WTC11 (cell line): Measurements from ENCODE around the gene RHEB. TPM values are rescaled to one million over a fixed set of nuclear protein-coding genes. Genes with fewer than 3 reads are reported as not detected.

Source experiments
- ATAC-seq: fragments of 200-7000 bp; cut with Tn5 transposase; 2 replicates; pipeline ENCODE4 v1.10.0; 2021; ENCODE audit warnings: mild to moderate bottlenecking, moderate library complexity
- CTCF ChIA-PET: fragments of 300-600 bp; sonication (Branson Sonifier 250); formaldehyde crosslinking; loops from one replicate; lab custom pipeline; 2021; ENCODE audit warnings: antibody characterized with exemption; lab: Charles Lee
- POLR2A ChIA-PET: fragments of 350-600 bp; sonication (Branson Sonifier 250); formaldehyde crosslinking; loops from one replicate; lab custom pipeline; 2021; ENCODE audit warnings: antibody characterized with exemption; lab: Charles Lee
- DNase-seq: peaks from one replicate; pipeline ENCODE4 v3.0.0; 2021; ENCODE audit warnings: low spot score
- H3K27ac Mint-ChIP-seq: 2 replicates; pipeline ENCODE4 v1.8.0; 2021; ENCODE audit warnings: mixed read lengths
- H3K27me3 Mint-ChIP-seq: 2 replicates; pipeline ENCODE4 v1.8.0; 2021; ENCODE audit warnings: low read depth, mild to moderate bottlenecking, moderate library complexity, mixed read lengths
- H3K36me3 Mint-ChIP-seq: 2 replicates; pipeline ENCODE4 v1.8.0; 2021; ENCODE audit warnings: mixed read lengths
- H3K4me1 Mint-ChIP-seq: 2 replicates; pipeline ENCODE4 v1.8.0; 2022; ENCODE audit warnings: mixed read lengths
- H3K4me3 Mint-ChIP-seq: 2 replicates; pipeline ENCODE4 v1.8.0; 2021; ENCODE audit warnings: mild to moderate bottlenecking, moderate library complexity, mixed read lengths
- H3K9me3 Mint-ChIP-seq: 2 replicates; pipeline ENCODE4 v1.8.0; 2021; ENCODE audit warnings: mixed read lengths
- AFF4 ChIP-seq: sonication (generic); formaldehyde crosslinking; IDR thresholded peaks from 2 replicates; pipeline ENCODE4 v1.8.1; 2023; ENCODE audit warnings: mild to moderate bottlenecking, missing genetic modification reagents, borderline replicate concordance
- ATF3 ChIP-seq: sonication (generic); formaldehyde crosslinking; conservative IDR thresholded peaks from 2 replicates; pipeline ENCODE4 v1.8.1; 2022; ENCODE audit warnings: mild to moderate bottlenecking, missing genetic modification reagents
- CREB1 ChIP-seq: sonication (generic); formaldehyde crosslinking; IDR thresholded peaks from 2 replicates; pipeline ENCODE4 v1.8.0; 2023; ENCODE audit warnings: mild to moderate bottlenecking, missing genetic modification reagents
- E2F5 ChIP-seq: sonication (generic); formaldehyde crosslinking; IDR thresholded peaks from 2 replicates; pipeline ENCODE4 v1.8.1; 2022; ENCODE audit warnings: mild to moderate bottlenecking, moderate library complexity, missing genetic modification reagents
- EMX1 ChIP-seq: fragments of 250-450 bp; sonication (Bioruptor Pico); IDR thresholded peaks from 2 replicates; pipeline ENCODE4 v1.8.0; 2021; ENCODE audit warnings: mild to moderate bottlenecking
- FOXJ3 ChIP-seq: sonication (generic); formaldehyde crosslinking; IDR thresholded peaks from 2 replicates; pipeline ENCODE4 v1.9.0; 2021; ENCODE audit warnings: missing genetic modification reagents, mild to moderate bottlenecking, borderline replicate concordance
- GABPB1 ChIP-seq: sonication (generic); formaldehyde crosslinking; IDR thresholded peaks from 2 replicates; pipeline ENCODE4 v1.8.1; 2023; ENCODE audit warnings: mild to moderate bottlenecking, missing genetic modification reagents
- IRF1 ChIP-seq: sonication (generic); formaldehyde crosslinking; IDR thresholded peaks from 2 replicates; pipeline ENCODE4 v1.8.0; 2023; ENCODE audit warnings: missing genetic modification reagents
- KAT7 ChIP-seq: sonication (generic); formaldehyde crosslinking; IDR thresholded peaks from 2 replicates; pipeline ENCODE4 v1.8.1; 2023; ENCODE audit warnings: missing genetic modification reagents, mild to moderate bottlenecking, borderline replicate concordance
- MYBL2 ChIP-seq: sonication (generic); formaldehyde crosslinking; IDR thresholded peaks from 2 replicates; pipeline ENCODE4 v1.8.1; 2023; ENCODE audit warnings: mild to moderate bottlenecking, moderate library complexity, missing genetic modification reagents
- NR1H2 ChIP-seq: sonication (generic); formaldehyde crosslinking; IDR thresholded peaks from 2 replicates; pipeline ENCODE4 v1.9.0; 2021; ENCODE audit warnings: mild to moderate bottlenecking, moderate library complexity, missing genetic modification reagents
- PRDM15 ChIP-seq: sonication (generic); formaldehyde crosslinking; IDR thresholded peaks from 2 replicates; pipeline ENCODE4 v1.8.0; 2022; ENCODE audit warnings: missing genetic modification reagents
- SMAD3 ChIP-seq: sonication (generic); formaldehyde crosslinking; IDR thresholded peaks from 2 replicates; pipeline ENCODE4 v1.8.0; 2022; ENCODE audit warnings: missing genetic modification reagents, mild to moderate bottlenecking, borderline replicate concordance
- SMAD4 ChIP-seq: sonication (generic); formaldehyde crosslinking; IDR thresholded peaks from 2 replicates; pipeline ENCODE4 v1.8.0; 2022; ENCODE audit warnings: mild to moderate bottlenecking, missing genetic modification reagents
- TEAD1 ChIP-seq: sonication (generic); formaldehyde crosslinking; IDR thresholded peaks from 2 replicates; pipeline ENCODE4 v1.8.0; 2022; ENCODE audit warnings: mild to moderate bottlenecking, missing genetic modification reagents
- TP53 ChIP-seq: sonication (generic); formaldehyde crosslinking; IDR thresholded peaks from 2 replicates; pipeline ENCODE4 v1.8.1; 2023; ENCODE audit warnings: mild to moderate bottlenecking, missing genetic modification reagents
- ZNF138 ChIP-seq: sonication (generic); formaldehyde crosslinking; conservative IDR thresholded peaks from 2 replicates; pipeline ENCODE4 v1.8.1; 2022; ENCODE audit warnings: mild to moderate bottlenecking, moderate library complexity, missing genetic modification reagents
- ZNF219 ChIP-seq: sonication (generic); formaldehyde crosslinking; IDR thresholded peaks from 2 replicates; pipeline ENCODE4 v1.8.0; 2023; ENCODE audit warnings: missing genetic modification reagents, mild to moderate bottlenecking, borderline replicate concordance
- ZNF281 ChIP-seq: sonication (generic); formaldehyde crosslinking; IDR thresholded peaks from 2 replicates; pipeline ENCODE4 v1.8.0; 2023; ENCODE audit warnings: mild to moderate bottlenecking, missing genetic modification reagents
- ZNF423 ChIP-seq: fragments of 250-450 bp; sonication (Bioruptor Pico); IDR thresholded peaks from 2 replicates; pipeline ENCODE4 v2.1.2; 2022; ENCODE audit warnings: mild to moderate bottlenecking, moderate library complexity
- ZSCAN18 ChIP-seq: fragments of 250-450 bp; sonication (Bioruptor Pico); IDR thresholded peaks from 2 replicates; pipeline ENCODE4 v2.1.2; 2022; ENCODE audit warnings: mild to moderate bottlenecking, moderate library complexity
- total RNA-seq: library from RNA; stranded (reverse); gene quantifications from 3 replicates; pipeline ENCODE4 v1.2.3, GENCODE V29; 2021

Gene RHEB
- total RNA-seq, 1 experiment from 2014 or later = 133 TPM

GRCh38 chr7:151550656-151551286 lies 31.1 kb upstream of the RHEB start:
- ATAC-seq = no peak
- TF ChIP-seq ZNF219 (CRISPR knock-in tag) (no peak), AFF4 (CRISPR knock-in tag) (no peak), TEAD1 (CRISPR knock-in tag) (no peak), ZNF281 (no peak), EMX1 (no peak), FOXJ3 (CRISPR knock-in tag) (no peak), NR1H2 (CRISPR knock-in tag) (no peak), IRF1 (CRISPR knock-in tag) (no peak), ZNF423 (CRISPR knock-in tag) (no peak), E2F5 (CRISPR knock-in tag) (no peak), MYBL2 (CRISPR knock-in tag) (no peak), SMAD4 (CRISPR knock-in tag) (no peak), ATF3 (CRISPR knock-in tag) (no peak), GABPB1 (no peak), SMAD3 (CRISPR knock-in tag) (no peak)
- H3K4me3 Mint-ChIP-seq = no peak overlapping the region
- POLR2A ChIA-PET = no interaction called here
- H3K36me3 Mint-ChIP-seq = no peaks in the 10 kb centered on the region
- CTCF ChIA-PET = no interaction called here
- H3K27me3 Mint-ChIP-seq = no peaks in the 10 kb centered on the region
- peaks cover 7% of the 10 kb centered on the region for H3K9me3 Mint-ChIP-seq
- H3K27ac Mint-ChIP-seq = no peak overlapping the region
- H3K4me1 Mint-ChIP-seq = peaks cover 24% of the 10 kb centered on the region
- no peak for DNase-seq

GRCh38 chr7:151549644-151550043 lies 29.9 kb upstream of the RHEB start:
- DNase-seq (no peak), ATAC-seq (no peak)
- Mint-ChIP-seq H3K4me1 (peaks cover 24% of the 10 kb centered on the region), H3K4me3 (no peak overlapping the region), H3K9me3 (peaks cover 7% of the 10 kb centered on the region), H3K36me3 (no peaks in the 10 kb centered on the region), H3K27ac (no peak overlapping the region), H3K27me3 (no peaks in the 10 kb centered on the region)
- ChIA-PET POLR2A (no interaction called here), CTCF (no interaction called here)
- TF ChIP-seq ZSCAN18 (no peak), PRDM15 (CRISPR knock-in tag) (no peak), CREB1 (no peak), KAT7 (CRISPR knock-in tag) (no peak), ZNF138 (no peak), TP53 (no peak)
